ENCODE results near the gene RAB34. TPM values are rescaled to one million over a fixed set of nuclear protein-coding genes. Genes with fewer than 3 reads are reported as not detected.

The RAB34 gene
- total and polyA plus RNA-seq, 2 donors (not counting 3 experiments of a cell fraction or from before 2014, with no cell fraction given): 62.3 to 113 TPM

DNA sequence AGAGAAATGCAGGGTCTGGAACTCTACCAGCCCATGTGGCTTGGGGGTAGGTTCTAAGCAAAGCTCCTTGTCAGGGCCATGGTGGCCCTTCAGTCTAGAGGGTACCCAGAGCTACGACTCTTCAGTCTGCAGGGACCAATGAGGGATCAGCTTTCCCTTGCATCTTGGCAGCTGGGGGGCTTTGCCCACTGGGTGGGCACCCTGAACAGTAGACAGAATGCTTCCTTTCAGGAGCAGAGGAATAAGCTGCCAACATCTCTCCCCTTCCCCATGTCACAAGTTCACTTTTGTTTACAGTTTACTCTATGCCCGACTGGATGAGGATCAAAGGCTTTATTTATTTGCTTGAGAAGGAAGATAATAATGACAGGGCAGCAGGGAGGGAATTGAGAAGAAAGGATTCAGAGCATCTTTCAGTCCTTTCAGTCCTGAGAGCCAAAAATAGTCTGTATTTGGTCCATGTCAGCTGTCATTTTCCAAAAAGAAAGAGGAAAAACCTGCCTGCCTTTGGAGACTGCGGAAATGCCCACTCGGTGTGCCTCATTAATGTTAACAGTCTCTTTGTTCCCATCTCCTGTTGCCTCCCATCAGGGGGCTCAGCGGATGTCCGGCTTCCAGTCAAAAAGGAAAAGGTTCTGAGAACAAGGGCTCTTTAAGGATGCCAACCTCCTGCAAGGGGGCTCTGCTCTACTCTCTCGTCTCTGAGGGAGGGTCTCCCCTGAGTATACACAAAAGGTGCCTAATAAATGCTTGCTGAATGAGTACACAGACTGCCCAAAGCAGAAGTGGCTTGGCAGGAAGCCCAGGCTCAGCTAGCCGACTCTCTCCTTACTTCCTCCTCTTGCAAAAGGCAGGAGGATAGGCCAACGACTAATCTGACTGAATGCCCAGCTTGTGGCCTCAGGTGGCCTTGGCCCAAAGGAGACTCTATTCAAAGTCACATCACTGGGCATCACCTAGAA, 43.2 kb upstream of the RAB34 start:
- Histone ChIP-seq H4K20me1 (replicated peaks; ENCODE audit: control insufficient read depth, extremely low read depth, insufficient read depth, low read length) (no peaks in the 10 kb centered on the region), H3K27ac (ENCODE audit: insufficient read depth, low read depth, low read length) (no peak overlapping the region), H3K4me1 (ENCODE audit: control insufficient read depth, extremely low read depth, insufficient read depth, low read length) (peaks cover 16% of the 10 kb centered on the region), H3K9me3 (replicated peaks; ENCODE audit: control insufficient read depth, insufficient read depth, low read length) (no peaks in the 10 kb centered on the region), H2AFZ (ENCODE audit: low read depth, low read length) (no peak overlapping the region), H3K36me3 (ENCODE audit: control insufficient read depth in 2 of 2, extremely low read depth in 1 of 2, insufficient read depth in 2 of 2, low read length in 2 of 2) (peaks cover 4 to 29% of the 10 kb centered on the region in 2 experiments), H3K27me3 (ENCODE audit: control insufficient read depth in 2 of 2, insufficient read depth in 2 of 2, low read length in 2 of 2) (no peaks in the 10 kb centered on the region), H3K79me2 (ENCODE audit: control insufficient read depth, insufficient read depth, low read length) (peaks cover 7% of the 10 kb centered on the region), H3K9me1 (replicated peaks; ENCODE audit: control insufficient read depth, extremely low read depth, insufficient read depth, low read length) (no peaks in the 10 kb centered on the region), H3K4me2 (ENCODE audit: insufficient read depth, low read length) (peak overlapping the region; percentile 20), H3K9ac (replicated peaks; ENCODE audit: extremely low read depth, insufficient read depth, low read length) (peak overlapping the region; percentile 10), H3K4me3 (replicated peaks in 1 of 3; ENCODE audit: insufficient read depth in 1 of 3, low read depth in 1 of 3, low read length in 3 of 3) (peak overlapping the region in 1 of 3 experiments; percentile 8)
- intact Hi-C loops (cut with micrococcal nuclease): no loop called here
- POLR2A ChIA-PET: interaction anchor here (0.6 to 1.2 kb wide), 2 partner anchors 16 to 33 kb away, joined by 3 to 4 read pairs; no protein-coding TSS in a partner anchor
- TF ChIP-seq MAX (IDR thresholded peaks at IDR 0.05; ENCODE audit: insufficient read depth, insufficient read length) (no peak), GATA2 (IDR thresholded peaks at IDR 0.05; ENCODE audit: insufficient read depth, insufficient read length, low read depth, low read length) (no peak), POLR2A (IDR thresholded peaks at IDR 0.05; ENCODE audit: low read depth, low read length) (no peak), JUN (IDR thresholded peaks at IDR 0.05; ENCODE audit: borderline replicate concordance, insufficient read depth, insufficient read length, low read depth) (no peak), MYC (IDR thresholded peaks at IDR 0.05; ENCODE audit: low read depth, low read length) (no peak), EZH2 (IDR thresholded peaks at IDR 0.05; ENCODE audit: borderline replicate concordance, low read depth, low read length, severe bottlenecking) (no peak), CTCF (IDR thresholded peaks at IDR 0.05; ENCODE audit: extremely low read depth in 1 of 2, insufficient read depth in 1 of 2, low read depth in 1 of 2, low read length in 2 of 2) (no peak), FOS (IDR thresholded peaks at IDR 0.05; ENCODE audit: borderline replicate concordance, insufficient read depth, low read length) (no peak), POLR2AphosphoS5 (IDR thresholded peaks at IDR 0.05; ENCODE audit: insufficient read depth, low read depth, low read length) (no peak)
- DNase-seq (ENCODE audit: low read depth, low spot score) (peak; percentile 65), FAIRE-seq (peak; percentile 82)
- dilution Hi-C loops (cut with MboI; ENCODE audit: extremely low pct_ligation_motif_present, low sequenced_read_pairs): no loop called here
- BruUV-seq (replicated peaks): no TSS peak
- CTCF ChIA-PET: interaction anchor here (0.8 to 6.4 kb wide), 17 partner anchors 11 to 193 kb away, joined by 3 to 130 read pairs (median 5); partner anchors contain the start of genes DHRS13, FAM222B, NEK8 and TLCD1

Measured in endothelial cell of umbilical vein (primary cell).